ENCODE measurements around the gene PARD3B. TPM values are rescaled to one million over a fixed set of nuclear protein-coding genes. Genes with fewer than 3 reads are reported as not detected.

PARD3B gene
- total and polyA plus RNA-seq, 5 donors, result 3.0 to 18.6 (median 15.6) TPM

- no peak for ATAC-seq
- Histone ChIP-seq H3K27me3 (ENCODE audit: control insufficient read depth, insufficient read depth) (no peaks in the 10 kb centered on the region), H3K4me3 (ENCODE audit: low read length) (no peak overlapping the region), H3K4me1 (ENCODE audit: control insufficient read depth, insufficient read depth, low read length) (no peaks in the 10 kb centered on the region), H3K9me3 (ENCODE audit: control insufficient read depth, low read length) (no peaks in the 10 kb centered on the region), H3K27ac (ENCODE audit: low read length) (no peak overlapping the region)
- no peak for DNase-seq
- intact Hi-C loops (cut with DNase I), result no loop called here
Measured at GRCh38 chr2:205377324-205377723, 832.0 kb downstream of the PARD3B start.

GRCh38 chr2:205383601-205384000, 838.3 kb downstream of the PARD3B start:
- over 99% methylated on average over 2 of the region's 2 CpGs for WGBS
- no peaks in the 10 kb centered on the region for H3K27me3 ChIP-seq (ENCODE audit: control insufficient read depth, insufficient read depth)
- no peaks in the 10 kb centered on the region for H3K9me3 ChIP-seq (ENCODE audit: control insufficient read depth, low read length)
- no peak overlapping the region for H3K4me3 ChIP-seq (ENCODE audit: low read length)
- DNase-seq, result no peak
- ATAC-seq, result no peak
- H3K27ac ChIP-seq (ENCODE audit: low read length), result no peak overlapping the region
- H3K4me1 ChIP-seq (ENCODE audit: control insufficient read depth, insufficient read depth, low read length), result no peaks in the 10 kb centered on the region
- intact Hi-C loops (cut with DNase I), result no loop called here

- H3K9me3 ChIP-seq (ENCODE audit: control insufficient read depth, low read length), result no peaks in the 10 kb centered on the region
- DNase-seq (no peak), ATAC-seq (no peak)
- H3K27ac ChIP-seq (ENCODE audit: low read length), result no peak overlapping the region
- H3K4me3 ChIP-seq (ENCODE audit: low read length), result no peak overlapping the region
- intact Hi-C loops (cut with DNase I), result no loop called here
- H3K4me1 ChIP-seq (ENCODE audit: control insufficient read depth, insufficient read depth, low read length), result no peaks in the 10 kb centered on the region
- 87% methylated on average over 3 of the region's 3 CpGs for WGBS
- H3K27me3 ChIP-seq (ENCODE audit: control insufficient read depth, insufficient read depth), result no peaks in the 10 kb centered on the region
Measured at GRCh38 chr2:205386109-205386508, 840.8 kb downstream of the PARD3B start.

- Histone ChIP-seq H3K4me1 (ENCODE audit: control insufficient read depth, insufficient read depth, low read length) (no peaks in the 10 kb centered on the region), H3K4me3 (ENCODE audit: low read length) (no peak overlapping the region), H3K27ac (ENCODE audit: low read length) (no peak overlapping the region), H3K27me3 (ENCODE audit: control insufficient read depth, insufficient read depth) (no peaks in the 10 kb centered on the region), H3K9me3 (ENCODE audit: control insufficient read depth, low read length) (no peaks in the 10 kb centered on the region)
- 91% methylated on average over 5 of the region's 5 CpGs for WGBS
- DNase-seq (no peak), ATAC-seq (no peak)
- intact Hi-C loops (cut with DNase I), result no loop called here
Measured at GRCh38 chr2:205387350-205388055, 842.2 kb downstream of the PARD3B start.

- intact Hi-C loops (cut with DNase I), result no loop called here
- no peak for ATAC-seq
- DNase-seq, result no peak
- Histone ChIP-seq H3K4me3 (ENCODE audit: low read length) (no peak overlapping the region), H3K4me1 (ENCODE audit: control insufficient read depth, insufficient read depth, low read length) (no peaks in the 10 kb centered on the region), H3K27me3 (ENCODE audit: control insufficient read depth, insufficient read depth) (no peaks in the 10 kb centered on the region), H3K9me3 (ENCODE audit: control insufficient read depth, low read length) (no peaks in the 10 kb centered on the region), H3K27ac (ENCODE audit: low read length) (no peak overlapping the region)
- WGBS, result 86% methylated on average over 4 of the region's 4 CpGs
Measured at GRCh38 chr2:205390866-205391265, 845.6 kb downstream of the PARD3B start.

GRCh38 chr2:205401511-205401910, 856.2 kb downstream of the PARD3B start:
- ATAC-seq (no peak), DNase-seq (no peak)
- Histone ChIP-seq H3K4me3 (ENCODE audit: low read length) (no peak overlapping the region), H3K9me3 (ENCODE audit: control insufficient read depth, low read length) (no peaks in the 10 kb centered on the region), H3K27me3 (ENCODE audit: control insufficient read depth, insufficient read depth) (no peaks in the 10 kb centered on the region), H3K27ac (ENCODE audit: low read length) (no peak overlapping the region), H3K4me1 (ENCODE audit: control insufficient read depth, insufficient read depth, low read length) (no peaks in the 10 kb centered on the region)
- intact Hi-C loops (cut with DNase I), result no loop called here
- 84% methylated on average over 6 of the region's 6 CpGs for WGBS

- Histone ChIP-seq H3K9me3 (ENCODE audit: control insufficient read depth, low read length) (no peaks in the 10 kb centered on the region), H3K27me3 (ENCODE audit: control insufficient read depth, insufficient read depth) (no peaks in the 10 kb centered on the region), H3K4me3 (ENCODE audit: low read length) (no peak overlapping the region), H3K27ac (ENCODE audit: low read length) (no peak overlapping the region), H3K4me1 (ENCODE audit: control insufficient read depth, insufficient read depth, low read length) (no peaks in the 10 kb centered on the region)
- no peak for ATAC-seq
- intact Hi-C loops (cut with DNase I), result no loop called here
- DNase-seq, result no peak
- 74% methylated on average over 2 of the region's 2 CpGs for WGBS
Measured at GRCh38 chr2:205402011-205402410, 856.7 kb downstream of the PARD3B start.

- no peak for DNase-seq
- no peak overlapping the region for H3K27ac ChIP-seq (ENCODE audit: low read length)
- H3K9me3 ChIP-seq (ENCODE audit: control insufficient read depth, low read length), result no peaks in the 10 kb centered on the region
- no peaks in the 10 kb centered on the region for H3K27me3 ChIP-seq (ENCODE audit: control insufficient read depth, insufficient read depth)
- ATAC-seq, result no peak
- 78% methylated on average over 2 of the region's 2 CpGs for WGBS
- H3K4me1 ChIP-seq (ENCODE audit: control insufficient read depth, insufficient read depth, low read length), result no peaks in the 10 kb centered on the region
- H3K4me3 ChIP-seq (ENCODE audit: low read length), result no peak overlapping the region
- intact Hi-C loops (cut with DNase I), result no loop called here
Measured at GRCh38 chr2:205403244-205403825, 858.1 kb downstream of the PARD3B start.

- no peaks in the 10 kb centered on the region for H3K27me3 ChIP-seq (ENCODE audit: control insufficient read depth, insufficient read depth)
- no peak for DNase-seq
- H3K9me3 ChIP-seq (ENCODE audit: control insufficient read depth, low read length), result no peaks in the 10 kb centered on the region
- WGBS, result 74% methylated on average over 1 of the region's 1 CpG
- H3K4me1 ChIP-seq (ENCODE audit: control insufficient read depth, insufficient read depth, low read length), result no peaks in the 10 kb centered on the region
- no peak overlapping the region for H3K27ac ChIP-seq (ENCODE audit: low read length)
- intact Hi-C loops (cut with DNase I), result no loop called here
- no peak overlapping the region for H3K4me3 ChIP-seq (ENCODE audit: low read length)
- no peak for ATAC-seq
Measured at GRCh38 chr2:205405194-205405593, 859.9 kb downstream of the PARD3B start.

GRCh38 chr2:205405752-205406151, 860.5 kb downstream of the PARD3B start:
- Histone ChIP-seq H3K27me3 (ENCODE audit: control insufficient read depth, insufficient read depth) (no peaks in the 10 kb centered on the region), H3K4me3 (ENCODE audit: low read length) (no peak overlapping the region), H3K27ac (ENCODE audit: low read length) (no peak overlapping the region), H3K4me1 (ENCODE audit: control insufficient read depth, insufficient read depth, low read length) (no peaks in the 10 kb centered on the region), H3K9me3 (ENCODE audit: control insufficient read depth, low read length) (no peaks in the 10 kb centered on the region)
- no peak for ATAC-seq
- DNase-seq, result no peak
- WGBS, result 52% methylated on average over 3 of the region's 3 CpGs
- intact Hi-C loops (cut with DNase I), result no loop called here

- intact Hi-C loops (cut with DNase I), result no loop called here
- WGBS, result 17% methylated on average over 3 of the region's 3 CpGs
- no peak overlapping the region for H3K4me3 ChIP-seq (ENCODE audit: low read length)
- peaks cover 3% of the 10 kb centered on the region for H3K4me1 ChIP-seq (ENCODE audit: control insufficient read depth, insufficient read depth, low read length)
- ATAC-seq (no peak), DNase-seq (no peak)
- no peaks in the 10 kb centered on the region for H3K27me3 ChIP-seq (ENCODE audit: control insufficient read depth, insufficient read depth)
- H3K27ac ChIP-seq (ENCODE audit: low read length), result no peak overlapping the region
- H3K9me3 ChIP-seq (ENCODE audit: control insufficient read depth, low read length), result no peaks in the 10 kb centered on the region
Measured at GRCh38 chr2:205407984-205408383, 862.7 kb downstream of the PARD3B start.

- ATAC-seq (no peak), DNase-seq (no peak)
- Histone ChIP-seq H3K27me3 (ENCODE audit: control insufficient read depth, insufficient read depth) (no peaks in the 10 kb centered on the region), H3K4me1 (ENCODE audit: control insufficient read depth, insufficient read depth, low read length) (peaks cover 3% of the 10 kb centered on the region), H3K27ac (ENCODE audit: low read length) (no peak overlapping the region), H3K4me3 (ENCODE audit: low read length) (no peak overlapping the region), H3K9me3 (ENCODE audit: control insufficient read depth, low read length) (no peaks in the 10 kb centered on the region)
- intact Hi-C loops (cut with DNase I), result no loop called here
Measured at GRCh38 chr2:205408696-205409095, 863.4 kb downstream of the PARD3B start.

All from right cardiac atrium (tissue), 5 donors.